NB4 (cell line): ENCODE measurements around the gene HOXA4.

Experiments used
- DNase-seq: peaks from one replicate; pipeline ENCODE4 v3.0.0; 2010; ENCODE audit warnings: low read depth
- H3K4me3 ChIP-seq: one replicate; pipeline ENCODE4 v1.5.1; 2011; ENCODE audit warnings: mild to moderate bottlenecking, low read depth, low read length, moderate library complexity
- MYC ChIP-seq: IDR thresholded peaks from 2 replicates; pipeline ENCODE4 v1.6.1; 2011; ENCODE audit warnings: low read depth, low read length
- POLR2A ChIP-seq: IDR thresholded peaks from 2 replicates; pipeline ENCODE4 v1.6.1; 2011; ENCODE audit warnings: mild to moderate bottlenecking; ENCODE audit not compliant: insufficient read length; ENCODE audit errors: extremely low read depth
- TF ChIP-seq, protein P1 (sequence below): IDR thresholded peaks from one replicate; pipeline ENCODE4 v1.5.1; 2012; ENCODE audit warnings: low read depth, low read length
- TF ChIP-seq, protein P2 (sequence below): IDR thresholded peaks from 2 replicates; pipeline ENCODE4 v1.6.1; 2011; ENCODE audit warnings: low read depth, low read length

Gene HOXA4

DNA sequence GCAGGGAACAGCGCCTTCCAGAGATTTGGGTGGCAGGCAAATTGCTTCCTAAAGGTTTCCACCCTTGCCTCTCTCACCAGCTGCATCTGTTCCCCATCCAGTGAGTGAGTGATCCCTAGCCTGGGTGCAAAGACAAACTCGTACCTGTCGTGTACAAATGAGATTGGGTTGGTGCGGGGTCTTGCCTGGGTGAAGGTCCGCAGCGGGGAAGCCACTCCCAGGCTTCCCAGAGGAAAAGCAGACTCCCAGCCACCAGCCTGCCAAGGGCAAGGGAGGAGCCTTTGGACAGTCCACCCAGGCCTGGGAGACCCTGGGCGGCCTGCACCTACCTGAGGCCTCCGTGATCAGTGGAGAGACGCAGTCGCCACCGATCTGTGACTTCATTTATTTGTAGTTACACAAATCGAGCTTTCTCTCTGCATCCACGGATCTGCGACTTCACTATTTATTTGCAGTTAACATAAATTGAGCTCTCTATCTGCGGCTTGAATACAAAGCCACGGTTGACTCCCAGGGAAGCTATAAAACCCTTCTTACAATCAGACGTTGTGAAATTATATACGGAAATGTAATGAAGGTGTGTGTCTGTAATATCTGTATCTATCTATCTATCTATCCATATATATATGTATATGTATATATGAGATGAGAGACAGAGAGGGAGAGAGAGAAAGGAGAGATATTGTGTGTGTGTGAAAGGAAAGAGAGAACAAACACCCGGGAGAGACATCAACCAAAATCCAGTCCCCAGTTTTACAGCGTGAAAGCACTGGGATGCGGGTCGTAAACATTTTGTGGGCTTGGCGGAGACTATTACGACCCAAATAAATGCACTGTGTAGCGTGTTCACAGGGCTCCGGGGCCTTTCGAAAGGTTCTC, 28.9 kb upstream of the HOXA4 start:
- H3K4me3 ChIP-seq: no peak overlapping the region

DNA sequence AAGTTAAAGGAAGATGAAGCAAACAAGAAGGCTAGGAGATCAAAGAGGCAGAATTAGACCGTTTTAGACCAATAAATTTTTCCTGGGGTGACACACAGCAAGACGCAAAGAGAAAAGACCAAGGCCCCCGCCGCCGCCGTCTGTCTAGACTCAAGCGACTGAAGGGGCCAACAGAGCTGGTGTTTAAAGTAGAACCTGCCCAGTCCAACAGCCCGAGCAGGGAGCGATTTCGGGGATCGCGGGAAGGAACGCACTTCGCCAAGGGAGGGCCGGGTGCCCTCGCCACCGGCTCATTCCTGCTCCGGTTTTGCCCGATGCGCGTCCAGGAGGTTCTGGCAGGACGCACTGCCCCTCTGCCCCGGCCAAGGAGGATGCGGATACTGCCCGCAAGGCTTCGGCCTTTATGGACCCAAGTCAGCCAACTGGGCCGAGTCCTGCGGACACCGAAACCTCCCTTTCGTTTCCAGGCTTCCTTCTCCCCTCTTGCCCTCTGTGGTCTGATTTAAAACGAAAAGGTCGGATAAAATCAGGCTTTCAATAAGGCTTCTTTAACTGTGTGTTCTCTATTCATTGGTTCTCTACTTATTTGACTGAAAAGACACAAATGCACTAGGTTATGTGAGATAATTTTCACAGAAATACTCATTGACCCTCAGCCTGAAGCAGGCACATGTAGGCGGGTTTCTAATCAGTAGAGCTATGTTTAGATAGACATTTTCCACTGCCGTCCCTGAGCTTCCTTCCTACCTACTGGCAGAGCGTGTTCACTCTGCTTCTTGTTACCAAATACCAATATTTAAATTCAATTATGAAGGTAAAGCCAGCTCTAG, 28.1 kb upstream of the HOXA4 start:
- DNase-seq: no peak
- H3K4me3 ChIP-seq: no peak overlapping the region
- TF ChIP-seq, protein P1, sequence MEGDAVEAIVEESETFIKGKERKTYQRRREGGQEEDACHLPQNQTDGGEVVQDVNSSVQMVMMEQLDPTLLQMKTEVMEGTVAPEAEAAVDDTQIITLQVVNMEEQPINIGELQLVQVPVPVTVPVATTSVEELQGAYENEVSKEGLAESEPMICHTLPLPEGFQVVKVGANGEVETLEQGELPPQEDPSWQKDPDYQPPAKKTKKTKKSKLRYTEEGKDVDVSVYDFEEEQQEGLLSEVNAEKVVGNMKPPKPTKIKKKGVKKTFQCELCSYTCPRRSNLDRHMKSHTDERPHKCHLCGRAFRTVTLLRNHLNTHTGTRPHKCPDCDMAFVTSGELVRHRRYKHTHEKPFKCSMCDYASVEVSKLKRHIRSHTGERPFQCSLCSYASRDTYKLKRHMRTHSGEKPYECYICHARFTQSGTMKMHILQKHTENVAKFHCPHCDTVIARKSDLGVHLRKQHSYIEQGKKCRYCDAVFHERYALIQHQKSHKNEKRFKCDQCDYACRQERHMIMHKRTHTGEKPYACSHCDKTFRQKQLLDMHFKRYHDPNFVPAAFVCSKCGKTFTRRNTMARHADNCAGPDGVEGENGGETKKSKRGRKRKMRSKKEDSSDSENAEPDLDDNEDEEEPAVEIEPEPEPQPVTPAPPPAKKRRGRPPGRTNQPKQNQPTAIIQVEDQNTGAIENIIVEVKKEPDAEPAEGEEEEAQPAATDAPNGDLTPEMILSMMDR: no peak
- TF ChIP-seq POLR2A: no peak
- TF ChIP-seq MYC: no peak
- TF ChIP-seq, protein P2, sequence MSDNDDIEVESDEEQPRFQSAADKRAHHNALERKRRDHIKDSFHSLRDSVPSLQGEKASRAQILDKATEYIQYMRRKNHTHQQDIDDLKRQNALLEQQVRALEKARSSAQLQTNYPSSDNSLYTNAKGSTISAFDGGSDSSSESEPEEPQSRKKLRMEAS: no peak

More for the DNA sequence above, 28.9 kb upstream of the HOXA4 start:
- DNase-seq: no peak
- TF ChIP-seq, protein P2: no peak
- TF ChIP-seq POLR2A: no peak
- no peak for TF ChIP-seq MYC
- TF ChIP-seq, protein P1: no peak

DNA sequence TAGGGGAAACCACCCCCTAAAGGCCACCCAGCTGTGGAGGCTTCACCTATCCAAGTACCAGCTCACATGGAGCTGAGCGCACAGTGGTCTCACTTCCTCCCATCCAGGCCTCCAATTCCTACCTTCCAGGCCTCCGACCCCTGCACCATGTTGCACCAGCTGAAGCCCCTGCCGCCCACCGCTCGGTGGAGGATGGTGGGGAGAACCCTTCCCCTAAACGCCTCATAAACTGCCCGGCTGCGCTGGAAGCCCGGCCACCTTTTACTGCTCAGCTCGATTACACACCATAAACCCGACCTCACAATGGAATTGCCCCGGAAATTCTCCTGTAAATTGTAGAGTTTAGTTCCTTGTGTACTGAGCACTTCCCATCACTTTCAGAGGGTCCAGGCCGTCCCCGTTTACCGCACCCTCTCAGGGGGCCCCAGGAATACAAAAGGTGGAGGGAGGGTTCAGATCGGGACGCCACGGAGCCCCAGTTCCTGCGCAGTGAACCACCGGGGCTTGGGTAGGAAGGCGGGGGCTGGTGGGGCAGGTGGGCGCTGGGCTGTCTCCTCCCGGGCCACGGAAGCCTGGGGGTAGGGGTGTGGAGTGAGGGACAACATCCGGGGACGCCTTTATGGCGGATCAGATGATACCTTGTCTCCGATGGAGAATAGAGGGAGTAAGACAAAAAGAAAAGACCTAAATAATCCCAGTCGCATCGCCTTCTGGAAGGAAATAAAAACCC, 27.3 kb upstream of the HOXA4 start:
- TF ChIP-seq, protein P2: no peak
- no peak for TF ChIP-seq MYC
- TF ChIP-seq, protein P1: no peak
- no peak for TF ChIP-seq POLR2A
- no peak overlapping the region for H3K4me3 ChIP-seq
- DNase-seq: no peak

DNA sequence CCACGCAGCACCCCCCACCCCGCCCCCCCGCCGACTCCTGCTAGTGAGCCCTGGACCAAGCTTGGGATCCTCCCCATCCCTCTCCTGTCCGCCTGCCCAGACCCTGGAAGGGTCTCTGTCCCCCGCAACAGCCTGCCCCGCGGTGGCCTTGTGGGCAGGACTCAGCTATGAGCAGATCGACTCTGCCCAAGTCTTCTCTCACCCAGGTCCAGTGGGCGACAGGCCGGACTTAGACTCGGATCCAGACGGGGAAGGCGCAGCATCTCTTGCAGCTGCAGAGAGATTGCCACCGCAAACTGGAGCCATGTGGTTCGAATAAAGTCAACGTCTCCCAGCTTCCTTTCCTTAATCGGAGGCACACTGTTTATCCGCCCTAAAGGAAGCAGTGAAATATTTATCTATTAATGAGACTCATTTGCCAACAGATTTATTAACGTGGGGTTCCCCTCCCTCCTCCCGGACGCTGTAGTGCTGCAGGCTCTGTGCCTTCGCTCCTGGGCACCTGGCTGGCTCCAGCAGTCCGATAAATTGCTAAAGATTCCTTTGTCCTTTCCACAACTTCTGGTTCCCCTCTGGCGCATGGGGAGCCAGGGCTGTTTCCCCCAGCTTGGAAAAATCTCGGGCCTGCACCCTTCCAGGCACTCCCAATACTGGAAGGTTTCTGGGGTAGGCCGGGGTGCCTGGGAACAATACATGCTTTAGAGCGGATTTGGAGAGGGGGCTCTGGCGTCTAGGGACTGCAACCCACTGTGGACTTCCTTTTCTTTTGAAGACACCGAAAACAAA, 26.6 kb upstream of the HOXA4 start:
- DNase-seq: no peak
- H3K4me3 ChIP-seq: no peak overlapping the region
- TF ChIP-seq, protein P1: no peak
- TF ChIP-seq, protein P2: no peak
- no peak for TF ChIP-seq POLR2A
- TF ChIP-seq MYC: no peak

DNA sequence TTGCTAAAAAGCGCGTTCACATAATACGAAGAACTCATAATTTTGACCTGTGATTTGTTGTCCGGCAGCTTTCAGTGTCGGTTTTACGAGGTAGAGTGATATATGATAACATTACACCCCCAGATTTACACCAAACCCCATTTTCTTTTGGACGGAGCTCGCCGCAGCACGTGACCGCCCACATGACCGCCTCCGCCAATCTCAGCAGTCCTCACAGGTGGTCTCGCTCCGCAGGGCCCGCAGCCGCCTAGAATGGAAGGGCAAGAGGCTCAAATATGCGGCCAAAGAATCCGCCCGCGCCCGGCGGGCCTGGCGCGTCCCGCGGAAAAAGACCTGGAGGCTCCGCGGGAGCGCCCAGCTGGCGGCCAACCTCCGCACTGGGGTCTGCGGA, 25.9 kb upstream of the HOXA4 start, which contains the start of gene HOXA7:
Gene HOXA7, minus strand, starts transcription at position 168 of the 391 bp plus-strand sequence. Its CDS starts 130 bp downstream, at position 38.
- peak; percentile 37 for DNase-seq
- TF ChIP-seq, protein P1: no peak
- TF ChIP-seq POLR2A (no peak), MYC (no peak)
- TF ChIP-seq, protein P2: no peak

More for the DNA sequence above, 25.9 kb upstream of the HOXA4 start, which contains the start of gene HOXA7:
- peak within 1 kb of the TSS; percentile 45 for H3K4me3 ChIP-seq
